ENCODE measurements around the gene FUBP3.

The FUBP3 gene

DNA sequence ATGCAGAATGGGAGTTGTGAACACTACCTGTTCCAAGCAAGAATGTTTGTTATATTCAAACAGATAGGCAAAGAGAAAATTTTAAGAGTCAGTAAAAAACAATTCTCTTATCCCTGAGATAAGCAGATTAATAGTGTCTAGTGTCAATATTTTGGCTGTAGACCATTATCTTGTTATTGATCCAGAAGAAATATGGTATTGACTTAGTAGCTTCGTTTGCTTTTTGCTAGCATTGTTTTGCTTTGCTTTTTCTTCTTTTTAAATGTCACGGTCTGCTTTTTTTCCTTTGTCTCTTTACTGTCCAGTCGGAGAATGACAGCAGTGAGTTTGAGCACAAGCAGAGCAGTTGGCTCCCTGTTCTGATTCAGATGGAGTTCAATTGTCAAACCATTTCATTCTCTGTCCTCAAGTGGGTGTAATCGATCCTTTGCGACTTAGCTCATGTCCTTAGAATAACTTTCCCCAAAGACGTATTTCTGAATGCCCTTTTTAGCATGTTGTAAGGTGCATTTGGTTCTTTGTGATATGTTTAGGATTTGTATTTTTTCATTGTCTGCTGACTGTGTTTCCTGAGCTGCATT, 29.3 kb downstream of the FUBP3 start:
- no peak for DNase-seq

DNA sequence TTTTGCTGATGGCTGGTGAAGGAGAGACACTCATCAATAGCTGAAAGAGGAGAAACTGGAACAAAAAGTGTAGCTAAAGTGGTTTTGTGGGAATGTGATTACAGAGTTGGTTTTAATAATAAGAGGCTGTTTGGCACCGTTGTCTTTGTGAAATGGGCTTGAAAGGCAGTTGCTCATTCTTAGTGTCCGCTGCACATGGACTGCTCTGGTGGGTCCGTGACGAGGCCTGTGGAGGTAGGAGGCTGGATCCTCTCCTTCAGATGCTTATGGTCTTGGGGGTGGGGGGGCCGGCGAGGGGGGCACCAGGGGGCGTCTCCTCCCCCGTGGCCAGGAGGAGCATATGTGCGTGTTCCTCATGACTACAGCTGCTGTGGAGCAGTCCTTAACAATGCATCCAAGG, 29.8 kb downstream of the FUBP3 start:
- no peak for DNase-seq

DNA sequence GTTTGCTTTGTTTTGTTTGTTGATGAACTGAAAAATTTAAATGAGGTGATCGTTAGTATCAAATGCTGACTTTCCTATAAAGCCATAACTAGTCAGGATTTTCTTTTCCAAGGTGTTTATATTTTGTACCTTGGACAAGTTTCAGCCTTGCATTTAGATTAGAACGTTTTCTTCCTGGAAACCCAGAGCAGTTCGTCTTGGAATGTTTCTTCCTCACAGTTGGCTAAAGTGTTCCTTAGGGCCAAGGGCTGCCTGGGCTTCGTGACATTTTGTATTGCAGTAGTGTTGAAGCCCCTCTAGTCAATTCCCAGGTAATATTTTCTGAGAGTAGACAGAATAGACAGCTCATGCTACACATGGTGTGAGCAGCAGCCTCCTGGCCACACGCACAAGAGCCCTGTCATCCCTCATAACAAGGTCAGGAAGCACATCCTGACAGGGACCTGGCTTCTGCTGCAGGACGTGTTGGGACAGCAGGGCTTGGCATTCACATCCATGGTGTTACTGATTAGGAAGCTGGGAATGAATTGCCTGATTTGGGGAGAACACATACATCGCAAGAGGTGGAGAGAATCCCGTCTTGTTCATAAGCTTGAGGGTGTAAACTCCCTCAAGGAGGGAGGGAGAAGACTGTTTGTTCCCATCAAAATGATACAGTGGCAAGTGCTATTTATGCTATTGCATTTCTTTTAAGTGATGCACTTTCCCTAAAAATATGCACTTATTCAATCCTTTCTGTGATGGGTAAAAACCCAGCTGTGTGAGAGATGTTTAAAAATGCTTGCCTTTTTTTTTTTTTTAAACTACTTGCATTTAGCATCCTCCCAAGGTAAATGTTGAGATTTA, 31.7 kb downstream of the FUBP3 start:
- DNase-seq: no peak

DNA sequence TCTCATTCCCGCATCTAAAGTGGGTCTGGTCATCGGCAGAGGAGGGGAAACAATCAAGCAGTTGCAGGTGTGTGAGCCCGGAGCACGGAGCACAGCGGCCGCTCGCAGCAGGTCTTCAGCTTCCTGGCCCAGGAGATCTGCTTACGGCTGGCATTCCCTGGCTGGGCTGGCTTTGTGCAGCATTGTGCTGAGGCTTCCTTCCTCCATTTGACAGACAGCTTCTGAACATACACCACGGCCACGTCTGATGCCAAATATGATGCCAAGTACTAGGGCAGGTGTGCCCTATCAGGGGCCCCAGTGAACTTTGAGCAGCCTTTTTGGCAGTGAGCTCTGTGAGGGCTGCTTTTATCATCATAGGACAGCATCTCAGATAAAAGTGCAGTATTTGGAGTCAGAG, 37.1 kb downstream of the FUBP3 start:
- no peak for DNase-seq

DNA sequence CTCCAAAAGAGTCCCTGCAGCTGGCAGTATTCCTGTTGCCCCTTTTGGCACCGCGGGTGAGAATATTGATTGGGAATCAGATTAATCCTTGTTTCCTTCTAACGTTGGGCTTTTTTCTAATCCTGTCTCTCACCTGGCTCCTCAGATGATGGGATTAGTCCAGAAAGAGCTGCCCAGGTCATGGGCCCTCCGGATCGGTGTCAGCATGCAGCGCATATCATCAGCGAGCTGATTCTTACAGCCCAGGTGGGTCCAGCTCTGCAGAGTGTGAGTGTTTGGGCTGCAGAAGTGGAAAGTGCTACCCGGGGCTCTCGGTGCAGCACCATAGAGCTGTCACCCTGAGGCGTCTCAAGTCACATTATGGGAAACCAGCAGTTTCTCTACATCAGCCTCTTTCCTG, 44.1 kb downstream of the FUBP3 start:
- no peak for DNase-seq

DNA sequence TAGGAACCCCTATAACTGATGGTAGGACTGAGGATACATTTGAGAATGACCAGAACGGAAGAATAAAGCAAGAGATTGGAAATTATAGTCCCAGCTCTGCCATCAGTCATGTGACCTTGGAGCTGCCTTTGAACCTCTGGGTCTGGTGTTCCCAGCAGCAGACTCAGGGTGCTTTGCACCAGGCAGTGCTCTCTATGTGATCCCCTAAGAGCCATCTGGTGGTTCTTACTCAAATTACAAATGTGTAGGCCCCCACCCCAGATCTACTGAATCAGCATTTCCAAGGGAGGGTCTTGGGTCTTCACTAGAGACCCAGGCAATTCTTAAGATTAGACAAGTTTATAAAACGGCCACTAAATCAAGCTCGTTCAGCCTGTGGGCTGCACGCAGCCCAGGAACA, 44.8 kb downstream of the FUBP3 start:
- no peak for DNase-seq

DNA sequence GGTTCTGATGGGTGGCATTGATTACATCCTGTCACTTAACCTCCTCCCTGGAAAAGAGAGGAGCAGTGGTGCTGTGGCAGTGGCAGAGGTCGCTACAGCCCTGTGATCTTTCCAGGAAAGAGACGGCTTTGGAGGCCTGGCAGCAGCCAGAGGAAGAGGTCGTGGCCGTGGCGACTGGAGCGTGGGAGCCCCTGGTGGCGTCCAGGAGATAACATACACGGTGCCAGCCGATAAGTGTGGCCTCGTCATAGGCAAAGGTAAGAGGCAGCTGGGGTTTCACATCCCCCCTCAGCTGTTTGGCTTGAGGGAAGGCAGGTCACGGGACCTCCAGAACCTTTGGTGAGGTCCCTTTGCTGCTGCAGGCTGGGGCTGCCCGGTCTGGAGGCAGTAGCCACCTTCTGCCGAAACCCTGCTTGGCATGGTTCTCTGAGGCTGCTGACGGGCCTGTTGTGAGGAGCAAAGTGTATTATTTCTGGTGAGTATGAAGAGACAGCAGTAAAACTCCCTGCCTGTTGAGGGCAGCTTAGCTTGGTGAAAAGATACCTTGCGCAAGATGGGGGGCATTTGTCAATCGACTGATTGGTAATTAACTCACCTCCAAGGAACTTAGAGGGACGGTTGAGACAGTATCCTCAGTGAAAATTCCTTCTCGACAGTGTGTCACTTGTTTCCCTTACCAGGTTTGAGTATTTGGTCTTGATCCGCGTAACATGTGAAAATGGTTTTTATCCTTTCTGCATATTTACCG, 47.0 kb downstream of the FUBP3 start:
- DNase-seq: no peak

DNA sequence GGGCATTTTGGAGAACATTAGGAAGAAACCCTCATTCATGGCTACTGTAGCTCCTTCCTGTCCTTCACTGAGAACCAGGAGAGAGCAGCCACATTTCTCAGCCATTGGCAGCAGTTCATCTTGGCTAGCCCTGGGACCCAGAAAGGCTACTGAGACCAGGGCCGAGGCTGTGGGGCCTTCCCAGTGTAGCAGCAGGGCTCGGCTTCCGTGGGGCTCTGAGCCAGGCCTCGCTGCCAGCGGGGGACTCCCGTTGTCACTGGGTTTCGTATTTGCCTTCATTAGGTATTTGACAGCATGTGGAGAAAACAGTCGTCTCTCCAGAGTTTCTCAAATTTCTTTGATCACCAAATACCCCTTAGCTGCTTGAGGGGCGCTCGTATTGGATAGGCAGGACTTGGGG, 47.7 kb downstream of the FUBP3 start:
- no peak for DNase-seq

DNA sequence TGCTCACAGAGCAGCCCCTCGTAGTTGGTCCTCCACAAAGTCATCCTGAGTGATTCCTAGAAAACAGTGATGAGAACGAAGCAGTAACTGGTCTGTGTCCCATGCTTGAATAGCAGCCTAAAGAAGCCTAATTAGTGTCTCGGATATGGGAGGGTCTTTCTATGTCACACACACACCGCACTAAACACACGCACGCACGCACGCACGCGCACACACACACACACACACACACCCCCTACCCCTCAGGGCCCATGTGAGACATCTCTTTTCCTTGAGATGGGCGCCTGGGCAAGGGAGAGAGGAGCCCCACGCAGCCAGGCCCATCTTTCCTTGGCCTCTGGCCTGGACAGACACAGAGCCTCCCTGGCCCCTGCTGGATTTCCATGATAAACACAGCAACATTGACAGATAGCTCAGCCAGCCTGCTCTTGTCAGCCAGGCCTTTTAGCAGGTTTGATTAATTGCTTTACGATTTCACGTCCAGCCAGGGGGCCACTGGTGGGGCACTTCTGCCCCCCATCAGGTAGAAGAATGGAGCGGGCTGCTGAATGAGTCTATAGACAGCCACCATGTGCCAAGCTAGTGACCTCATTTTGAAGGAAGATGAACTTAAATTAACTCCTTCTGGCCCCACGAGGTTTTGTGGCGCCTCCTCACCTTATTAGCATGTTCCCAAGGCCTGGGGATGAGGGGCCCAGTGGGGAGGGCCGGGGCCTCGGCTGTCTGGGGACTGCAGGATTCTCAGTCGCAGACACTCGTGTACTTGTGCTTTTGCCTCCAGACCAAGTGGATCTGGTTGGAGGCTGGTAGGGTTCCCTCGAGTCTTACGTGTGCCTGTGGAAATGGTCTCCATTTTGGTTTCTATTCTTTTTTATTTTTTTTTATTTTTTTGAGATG, 48.8 kb downstream of the FUBP3 start:
- no peak for DNase-seq

DNA sequence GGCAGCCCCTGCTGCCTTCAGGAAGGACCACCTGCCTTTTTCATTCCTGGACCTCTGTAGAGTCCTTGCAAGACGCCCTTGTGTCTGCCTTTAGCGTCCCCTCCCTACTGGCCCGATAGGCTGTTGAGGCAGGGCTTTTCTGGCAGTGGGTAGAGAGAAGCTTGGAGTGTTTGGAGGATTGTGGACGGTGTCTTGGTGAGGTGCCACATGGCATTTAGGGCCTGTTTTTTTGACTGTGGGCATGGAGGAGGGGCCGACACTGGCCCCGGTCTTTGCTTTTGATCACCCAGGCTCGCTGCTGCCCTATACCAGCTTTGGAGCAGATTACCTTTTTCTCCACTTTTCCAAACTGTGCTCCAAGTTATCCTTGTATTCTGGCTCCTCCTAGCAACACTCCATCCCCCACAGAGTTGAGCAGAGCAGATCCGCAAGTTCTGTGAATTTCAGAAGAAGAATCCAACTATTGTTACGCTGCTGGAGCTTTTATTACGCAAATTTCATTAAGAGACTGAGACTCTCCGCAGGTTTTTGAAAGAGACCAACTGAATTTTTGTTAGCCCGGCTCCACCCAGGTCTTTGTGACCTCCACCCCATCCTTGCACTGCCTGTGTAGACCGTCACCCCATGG, 50.2 kb downstream of the FUBP3 start:
- no peak for DNase-seq

DNA sequence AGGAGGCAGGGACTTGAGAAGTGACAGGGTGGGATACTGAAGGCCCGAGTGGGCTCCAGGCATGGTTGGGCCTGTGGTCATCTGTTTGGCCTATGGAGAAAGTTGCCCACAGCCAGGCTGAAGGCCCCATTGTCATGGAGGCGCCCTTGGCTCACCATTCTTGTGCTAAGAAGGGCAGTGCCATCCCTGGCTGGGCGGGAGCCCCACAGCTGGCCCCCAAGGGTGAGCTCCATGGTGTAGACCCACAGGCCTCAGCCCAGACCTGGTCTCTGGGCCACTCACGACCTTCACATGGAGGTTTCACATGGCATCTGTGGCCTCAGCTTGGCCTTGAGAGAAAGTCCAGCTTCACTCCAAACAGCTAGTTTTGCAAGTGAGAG, 50.7 kb downstream of the FUBP3 start:
- no peak for DNase-seq

DNA sequence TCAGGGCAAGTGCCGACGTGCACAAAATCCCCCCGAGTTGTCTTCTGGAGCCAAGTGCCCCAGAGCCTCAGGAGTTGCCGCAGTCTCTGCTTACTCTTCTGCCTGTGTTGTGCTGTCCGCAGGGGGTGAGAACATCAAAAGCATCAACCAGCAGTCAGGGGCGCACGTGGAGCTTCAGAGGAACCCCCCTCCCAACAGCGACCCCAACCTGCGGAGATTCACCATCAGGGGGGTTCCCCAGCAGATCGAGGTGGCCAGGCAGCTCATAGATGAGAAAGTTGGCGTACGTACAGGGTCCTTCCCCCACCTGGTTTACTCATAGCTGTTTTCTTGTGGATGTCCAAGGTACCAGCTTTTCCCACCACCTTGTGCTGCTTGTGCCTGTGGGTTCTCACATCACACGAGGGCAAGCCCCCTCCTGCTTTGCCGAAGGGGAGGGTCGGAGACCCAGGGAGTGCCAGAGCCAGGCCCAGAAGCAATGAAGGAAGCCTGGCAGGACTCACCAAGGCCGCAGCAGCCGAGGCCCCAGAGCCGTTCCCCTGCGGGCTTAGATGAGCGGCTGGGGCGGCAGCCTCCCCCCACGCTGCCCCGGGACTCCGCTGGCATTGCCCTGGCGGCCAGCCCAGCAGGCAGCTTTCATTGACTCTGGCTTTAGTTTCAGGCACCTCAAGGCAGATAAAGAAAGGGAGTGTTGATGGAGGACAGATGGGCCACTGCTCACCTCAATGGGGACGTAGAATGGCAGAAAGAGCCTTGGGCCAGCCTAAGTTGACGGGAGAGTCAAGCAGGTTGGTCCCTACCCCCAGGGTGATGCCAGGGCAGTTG, 51.3 kb downstream of the FUBP3 start:
- DNase-seq: no peak

DNA sequence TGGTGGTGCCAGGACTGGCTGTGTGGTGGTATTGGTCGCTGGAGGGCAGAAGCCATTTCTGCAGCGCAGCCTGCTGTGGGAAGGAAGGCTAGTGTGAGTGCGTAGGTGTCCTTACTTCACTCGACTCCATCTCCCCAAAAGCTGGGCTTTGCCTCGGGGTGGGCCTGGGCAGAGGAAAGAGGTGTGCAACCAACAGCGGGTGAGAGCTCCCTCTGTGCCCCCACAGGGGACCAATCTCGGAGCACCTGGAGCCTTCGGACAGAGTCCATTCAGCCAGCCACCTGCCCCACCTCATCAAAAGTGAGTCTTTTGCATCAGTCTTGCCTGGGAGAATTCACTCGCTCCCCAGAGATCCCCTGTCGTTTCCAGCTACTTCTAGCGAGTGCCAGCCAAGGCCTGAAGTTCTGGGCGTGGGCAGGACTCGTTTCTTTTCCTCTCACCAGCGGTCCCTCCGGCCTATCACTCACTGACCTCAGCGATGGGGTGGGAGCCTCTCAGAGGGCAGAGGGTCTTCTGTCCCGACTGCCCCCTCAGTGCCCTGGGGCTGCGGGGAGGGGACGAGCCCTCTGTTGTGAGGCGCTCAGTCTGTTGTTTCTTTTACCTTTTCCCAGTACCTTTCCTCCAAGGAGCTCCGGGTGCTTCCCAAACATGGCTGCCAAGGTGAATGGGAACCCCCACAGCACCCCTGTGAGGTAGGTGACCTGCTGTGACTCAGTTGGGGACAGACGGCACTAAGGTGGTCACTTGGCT, 52.1 kb downstream of the FUBP3 start:
- DNase-seq: no peak

DNA sequence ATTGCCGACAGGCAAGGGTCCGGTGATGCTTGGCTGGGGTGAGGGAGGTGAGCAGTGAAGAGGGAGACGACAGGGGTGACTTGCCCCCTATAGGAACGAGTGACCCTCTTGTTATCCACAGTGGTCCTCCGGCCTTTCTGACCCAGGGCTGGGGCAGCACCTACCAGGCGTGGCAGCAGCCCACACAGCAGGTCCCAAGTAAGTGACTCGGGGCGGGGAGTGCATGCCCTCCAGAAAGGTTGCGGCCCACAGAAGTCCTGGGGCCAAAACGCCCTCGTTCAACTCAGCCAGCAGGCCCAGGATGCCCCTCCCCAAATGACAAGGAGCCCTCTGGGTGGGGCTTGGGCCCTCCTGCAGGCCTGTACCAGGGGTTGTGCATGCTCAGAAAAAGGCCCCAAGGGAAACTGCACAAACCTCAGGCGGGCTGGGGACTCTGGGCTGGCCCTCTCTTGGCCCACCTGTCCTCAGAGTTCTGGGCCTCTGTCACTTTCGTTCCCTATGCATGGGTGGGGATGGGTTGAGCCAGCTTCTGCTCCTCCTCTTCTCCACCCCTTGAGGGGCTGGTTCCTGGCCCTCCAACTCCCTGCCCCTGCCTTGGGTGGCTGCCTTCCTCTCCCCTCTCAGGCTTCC, 52.8 kb downstream of the FUBP3 start:
- DNase-seq: no peak

DNA sequence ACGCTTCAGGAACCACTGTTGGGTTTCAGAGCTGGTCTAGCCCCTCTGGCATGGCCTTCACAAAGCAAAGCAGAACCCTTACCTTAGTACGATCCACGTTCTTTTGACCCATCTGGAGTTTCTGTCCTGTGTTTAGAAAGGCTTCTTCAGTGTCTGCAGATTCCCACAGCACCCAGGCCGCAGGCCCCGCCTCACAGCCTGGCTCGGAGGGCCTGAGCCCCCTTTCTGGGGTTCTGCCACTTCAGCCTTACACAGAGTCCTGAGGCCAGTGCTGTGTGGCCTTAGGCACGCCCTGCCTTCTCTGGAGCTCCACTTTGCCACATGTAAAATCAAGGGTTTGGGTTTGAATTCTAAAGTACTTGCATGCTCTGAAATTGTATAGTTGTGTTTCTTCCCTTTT, 53.5 kb downstream of the FUBP3 start:
- DNase-seq: no peak

DNA sequence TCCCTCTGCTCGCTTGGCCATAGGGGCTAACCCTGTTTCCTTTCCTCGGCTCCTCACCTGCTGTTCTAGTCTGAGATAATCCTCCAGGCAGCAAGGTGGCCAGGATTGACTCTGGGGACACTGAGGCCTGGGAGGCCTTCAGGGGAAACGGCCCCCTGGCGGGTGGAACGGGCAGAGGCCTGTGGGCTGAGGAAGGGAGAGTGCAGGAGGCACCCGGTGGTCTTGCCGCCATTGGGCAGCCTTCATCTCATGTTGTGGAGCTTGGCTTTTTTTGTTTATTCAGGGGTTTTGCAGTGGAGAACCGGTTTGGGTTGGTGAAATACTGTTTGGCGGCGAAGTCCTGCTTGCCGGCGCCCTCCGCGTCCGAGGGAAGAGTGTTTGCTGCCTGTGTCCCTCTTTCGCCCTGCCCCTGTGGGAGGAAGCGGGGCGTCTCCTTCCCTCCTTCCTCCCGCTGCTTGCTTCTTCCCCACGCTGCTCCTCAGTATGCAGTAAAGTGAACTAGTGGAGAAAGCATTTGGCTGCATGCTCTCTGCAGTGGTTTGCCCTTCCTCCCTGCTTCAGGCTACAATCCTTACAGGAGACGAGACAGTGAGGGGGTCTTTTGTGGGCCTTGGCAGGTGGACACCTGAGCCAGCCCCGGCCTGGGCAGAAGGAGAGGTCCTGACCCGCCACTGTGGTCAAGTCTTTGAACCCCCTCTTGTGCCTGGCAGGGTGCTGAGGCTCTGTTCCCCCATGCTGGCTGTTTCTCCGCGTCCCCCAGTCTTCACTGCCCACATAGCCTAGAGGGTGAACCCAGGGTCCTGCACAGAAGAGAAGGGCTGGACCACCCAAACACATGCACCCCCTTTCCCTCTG, 54.2 kb downstream of the FUBP3 start:
- no peak for DNase-seq

DNA sequence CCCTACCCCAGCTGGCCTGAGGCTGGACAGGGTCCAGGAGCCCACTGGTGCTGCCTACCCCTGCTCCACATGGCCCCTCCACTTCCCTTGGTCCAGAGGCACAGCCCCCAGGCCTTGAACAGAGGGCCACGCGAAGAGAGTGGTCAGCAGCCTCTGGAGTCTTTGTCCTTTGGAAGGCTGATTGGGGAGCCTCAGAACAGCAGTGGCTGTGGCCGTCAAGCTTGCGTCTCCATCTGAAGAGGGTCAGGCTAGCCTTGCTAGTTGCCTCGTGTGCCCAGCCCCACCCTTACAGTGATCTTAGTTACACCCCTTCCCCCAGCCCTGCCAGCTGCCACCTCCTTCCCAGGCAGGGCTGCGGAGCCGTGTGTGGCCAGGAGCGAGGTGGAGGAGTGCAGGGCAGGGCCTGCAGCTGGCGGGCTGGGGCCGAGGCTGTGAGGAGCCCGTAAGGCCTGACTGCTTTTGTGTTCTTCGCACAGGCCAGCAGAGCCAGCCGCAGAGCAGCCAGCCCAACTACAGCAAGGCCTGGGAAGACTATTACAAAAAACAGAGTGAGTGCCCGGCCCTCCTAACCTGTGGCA, 54.9 kb downstream of the FUBP3 start:
- no peak for DNase-seq

DNA sequence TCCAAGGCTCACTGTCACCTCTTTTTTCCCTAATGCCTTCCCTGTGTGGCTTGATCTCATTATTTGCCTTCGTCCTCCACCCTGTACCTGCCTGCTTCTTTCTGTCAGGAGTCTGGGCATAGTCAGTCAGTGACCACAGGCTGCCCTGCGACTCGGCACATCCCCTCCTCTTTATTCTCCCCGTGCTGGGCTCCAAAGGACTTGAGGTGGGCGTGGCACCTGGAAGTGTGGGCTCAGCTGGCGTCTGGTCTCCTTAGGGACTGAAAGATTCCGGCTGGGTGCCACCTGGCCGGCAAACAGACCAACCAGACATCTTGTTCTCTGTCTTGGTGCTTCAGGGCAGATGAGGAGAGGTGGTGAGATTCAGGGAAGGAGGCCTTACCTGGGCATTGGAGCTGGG, 55.4 kb downstream of the FUBP3 start:
- DNase-seq: no peak

DNA sequence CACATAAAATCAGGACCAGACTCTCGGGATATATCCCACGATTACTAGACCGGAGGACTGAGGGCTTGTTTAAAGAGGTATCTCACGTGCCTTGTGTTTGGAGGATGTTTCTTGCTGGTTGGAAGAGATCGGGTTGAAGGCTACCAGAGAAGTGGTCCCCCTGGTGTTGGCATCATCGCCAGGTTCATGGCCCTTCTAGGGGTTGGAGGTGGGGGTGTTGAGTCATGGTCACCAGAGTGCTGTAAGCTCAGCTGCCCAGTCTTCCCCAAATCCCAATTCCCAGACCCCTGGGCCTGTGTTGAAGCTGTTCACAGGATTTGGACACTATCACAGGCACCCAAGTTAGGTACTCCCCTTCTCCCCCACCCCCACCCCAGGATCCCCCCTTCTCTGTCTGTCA, 55.9 kb downstream of the FUBP3 start:
- DNase-seq: no peak
